Measurements from ENCODE around the gene CLIP2.
"Not testable (repeated sequence)": the region's sequence is repeated elsewhere in the genome, so short reads cannot be mapped to it uniquely, and the experiment has no call there.

The CLIP2 gene

GRCh38 chr7:74329225-74329624 is 40.0 kb downstream of the CLIP2 start:
- in situ Hi-C loops (cut with MboI; ENCODE audit: low sequenced_read_pairs) = no loop called here

- in situ Hi-C loops (cut with MboI; ENCODE audit: low sequenced_read_pairs) = no loop called here
Observed at GRCh38 chr7:74332373-74333176, 43.4 kb downstream of the CLIP2 start.

- in situ Hi-C loops (cut with MboI; ENCODE audit: low sequenced_read_pairs) = no loop called here
Observed at GRCh38 chr7:74334030-74334429, 44.8 kb downstream of the CLIP2 start.

- in situ Hi-C loops (cut with MboI; ENCODE audit: low sequenced_read_pairs) = no loop called here
Observed at GRCh38 chr7:74337926-74338325, 48.7 kb downstream of the CLIP2 start.

GRCh38 chr7:74338366-74339108 is 49.3 kb downstream of the CLIP2 start:
- in situ Hi-C loops (cut with MboI; ENCODE audit: low sequenced_read_pairs) = no loop called here

GRCh38 chr7:74339648-74340047 is 50.4 kb downstream of the CLIP2 start:
- in situ Hi-C loops (cut with MboI; ENCODE audit: low sequenced_read_pairs) = not testable (repeated sequence)

- in situ Hi-C loops (cut with MboI; ENCODE audit: low sequenced_read_pairs) = no loop called here
Observed at GRCh38 chr7:74343281-74344131, 54.3 kb downstream of the CLIP2 start.

- in situ Hi-C loops (cut with MboI; ENCODE audit: low sequenced_read_pairs) = no loop called here
Observed at GRCh38 chr7:74344132-74344496, 54.9 kb downstream of the CLIP2 start.

GRCh38 chr7:74344786-74345185 is 55.6 kb downstream of the CLIP2 start:
- in situ Hi-C loops (cut with MboI; ENCODE audit: low sequenced_read_pairs) = no loop called here

GRCh38 chr7:74345970-74346369 is 56.8 kb downstream of the CLIP2 start:
- in situ Hi-C loops (cut with MboI; ENCODE audit: low sequenced_read_pairs) = no loop called here

- in situ Hi-C loops (cut with MboI; ENCODE audit: low sequenced_read_pairs) = no loop called here
Observed at GRCh38 chr7:74349621-74350020, 60.4 kb downstream of the CLIP2 start.

- in situ Hi-C loops (cut with MboI; ENCODE audit: low sequenced_read_pairs) = no loop called here
Observed at GRCh38 chr7:74350751-74351150, 61.5 kb downstream of the CLIP2 start.

- in situ Hi-C loops (cut with MboI; ENCODE audit: low sequenced_read_pairs) = no loop called here
Observed at GRCh38 chr7:74351836-74352235, 62.6 kb downstream of the CLIP2 start.

GRCh38 chr7:74352551-74353138 is 63.4 kb downstream of the CLIP2 start:
- in situ Hi-C loops (cut with MboI; ENCODE audit: low sequenced_read_pairs) = not testable (repeated sequence)

- in situ Hi-C loops (cut with MboI; ENCODE audit: low sequenced_read_pairs) = no loop called here
Observed at GRCh38 chr7:74354009-74354408, 64.8 kb downstream of the CLIP2 start.

- in situ Hi-C loops (cut with MboI; ENCODE audit: low sequenced_read_pairs) = no loop called here
Observed at GRCh38 chr7:74355091-74355490, 65.9 kb downstream of the CLIP2 start.

- in situ Hi-C loops (cut with MboI; ENCODE audit: low sequenced_read_pairs) = no loop called here
Observed at GRCh38 chr7:74356589-74357315, 67.5 kb downstream of the CLIP2 start.

GRCh38 chr7:74360008-74360407 is 70.8 kb downstream of the CLIP2 start:
- in situ Hi-C loops (cut with MboI; ENCODE audit: low sequenced_read_pairs) = no loop called here

GRCh38 chr7:74362266-74362665 is 73.1 kb downstream of the CLIP2 start:
- in situ Hi-C loops (cut with MboI; ENCODE audit: low sequenced_read_pairs) = no loop called here

GRCh38 chr7:74364061-74364460 is 74.9 kb downstream of the CLIP2 start:
- in situ Hi-C loops (cut with MboI; ENCODE audit: low sequenced_read_pairs) = no loop called here
